ENCODE results near the gene YPEL2. TPM values are rescaled to one million over a fixed set of nuclear protein-coding genes. Genes with fewer than 3 reads are reported as not detected.
A peak's percentile ranks its signal among the peaks of the same experiment; 100 is the strongest.

YPEL2 gene
- total and polyA plus RNA-seq, 2 of the 13 experiments (the other 11 are each of a cell fraction or from before 2014, with no cell fraction given): 8.5 to 21.1 TPM

DNA sequence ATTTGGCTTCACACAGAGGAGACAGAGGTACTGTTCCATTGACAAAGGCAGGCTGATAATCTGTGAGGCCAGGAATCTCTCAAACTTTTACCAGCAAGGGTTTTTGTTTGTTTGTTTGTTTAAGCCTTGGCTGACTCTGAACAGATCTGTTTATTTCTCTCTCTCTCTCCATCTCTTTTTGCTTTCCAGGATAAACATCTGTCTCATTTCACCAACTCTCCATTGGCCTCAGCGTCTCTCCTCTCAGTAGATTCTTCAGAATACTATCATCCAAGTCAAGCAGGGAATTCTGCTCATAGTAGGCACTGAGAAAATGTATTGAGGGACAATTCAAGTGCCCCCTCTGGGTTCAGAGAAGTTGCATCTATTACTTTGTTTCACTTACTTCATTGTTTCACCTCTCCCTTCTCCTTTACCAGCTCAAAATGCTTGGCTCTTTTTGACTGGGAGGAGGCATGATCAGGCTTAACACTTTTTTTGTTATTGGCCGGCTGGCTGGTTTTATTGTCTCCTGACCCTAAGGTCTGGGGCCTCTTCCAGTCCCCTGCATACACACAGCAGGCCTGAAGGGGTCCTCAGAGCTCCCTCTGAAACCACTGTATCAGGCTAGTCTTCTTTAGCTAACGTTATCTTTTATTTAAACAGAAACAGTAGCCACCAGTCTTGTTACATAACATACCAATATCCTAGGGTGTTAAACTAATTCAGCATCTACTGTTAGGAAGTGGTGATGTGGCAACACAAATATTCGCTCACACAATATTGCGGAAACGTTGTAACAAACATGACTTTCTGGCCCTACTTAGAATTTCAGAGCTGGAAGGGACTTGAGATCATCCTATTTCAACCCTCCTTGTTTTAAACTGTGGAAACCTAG, 2.0 kb upstream of the YPEL2 start (continued):
- TF ChIP-seq, protein P1, sequence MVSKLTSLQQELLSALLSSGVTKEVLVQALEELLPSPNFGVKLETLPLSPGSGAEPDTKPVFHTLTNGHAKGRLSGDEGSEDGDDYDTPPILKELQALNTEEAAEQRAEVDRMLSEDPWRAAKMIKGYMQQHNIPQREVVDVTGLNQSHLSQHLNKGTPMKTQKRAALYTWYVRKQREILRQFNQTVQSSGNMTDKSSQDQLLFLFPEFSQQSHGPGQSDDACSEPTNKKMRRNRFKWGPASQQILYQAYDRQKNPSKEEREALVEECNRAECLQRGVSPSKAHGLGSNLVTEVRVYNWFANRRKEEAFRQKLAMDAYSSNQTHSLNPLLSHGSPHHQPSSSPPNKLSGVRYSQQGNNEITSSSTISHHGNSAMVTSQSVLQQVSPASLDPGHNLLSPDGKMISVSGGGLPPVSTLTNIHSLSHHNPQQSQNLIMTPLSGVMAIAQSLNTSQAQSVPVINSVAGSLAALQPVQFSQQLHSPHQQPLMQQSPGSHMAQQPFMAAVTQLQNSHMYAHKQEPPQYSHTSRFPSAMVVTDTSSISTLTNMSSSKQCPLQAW (CRISPR knock-in tag; IDR thresholded peaks at IDR 0.05): peak; percentile 58; the same call in 1 of the 2 replicates
- TF ChIP-seq SP4 (CRISPR knock-in tag; IDR thresholded peaks at IDR 0.05) (no peak), FOXP1 (IDR thresholded peaks at IDR 0.05) (no peak), FOXP1 (CRISPR knock-in tag; IDR thresholded peaks at IDR 0.05) (peak; percentile 61; the same call in 1 of the 2 replicates)
- TF ChIP-seq, protein P2, sequence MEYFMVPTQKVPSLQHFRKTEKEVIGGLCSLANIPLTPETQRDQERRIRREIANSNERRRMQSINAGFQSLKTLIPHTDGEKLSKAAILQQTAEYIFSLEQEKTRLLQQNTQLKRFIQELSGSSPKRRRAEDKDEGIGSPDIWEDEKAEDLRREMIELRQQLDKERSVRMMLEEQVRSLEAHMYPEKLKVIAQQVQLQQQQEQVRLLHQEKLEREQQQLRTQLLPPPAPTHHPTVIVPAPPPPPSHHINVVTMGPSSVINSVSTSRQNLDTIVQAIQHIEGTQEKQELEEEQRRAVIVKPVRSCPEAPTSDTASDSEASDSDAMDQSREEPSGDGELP (IDR thresholded peaks at IDR 0.05; ENCODE audit: borderline replicate concordance, low read depth): peak; percentile 18; the same call in 1 of the 2 replicates

DNA sequence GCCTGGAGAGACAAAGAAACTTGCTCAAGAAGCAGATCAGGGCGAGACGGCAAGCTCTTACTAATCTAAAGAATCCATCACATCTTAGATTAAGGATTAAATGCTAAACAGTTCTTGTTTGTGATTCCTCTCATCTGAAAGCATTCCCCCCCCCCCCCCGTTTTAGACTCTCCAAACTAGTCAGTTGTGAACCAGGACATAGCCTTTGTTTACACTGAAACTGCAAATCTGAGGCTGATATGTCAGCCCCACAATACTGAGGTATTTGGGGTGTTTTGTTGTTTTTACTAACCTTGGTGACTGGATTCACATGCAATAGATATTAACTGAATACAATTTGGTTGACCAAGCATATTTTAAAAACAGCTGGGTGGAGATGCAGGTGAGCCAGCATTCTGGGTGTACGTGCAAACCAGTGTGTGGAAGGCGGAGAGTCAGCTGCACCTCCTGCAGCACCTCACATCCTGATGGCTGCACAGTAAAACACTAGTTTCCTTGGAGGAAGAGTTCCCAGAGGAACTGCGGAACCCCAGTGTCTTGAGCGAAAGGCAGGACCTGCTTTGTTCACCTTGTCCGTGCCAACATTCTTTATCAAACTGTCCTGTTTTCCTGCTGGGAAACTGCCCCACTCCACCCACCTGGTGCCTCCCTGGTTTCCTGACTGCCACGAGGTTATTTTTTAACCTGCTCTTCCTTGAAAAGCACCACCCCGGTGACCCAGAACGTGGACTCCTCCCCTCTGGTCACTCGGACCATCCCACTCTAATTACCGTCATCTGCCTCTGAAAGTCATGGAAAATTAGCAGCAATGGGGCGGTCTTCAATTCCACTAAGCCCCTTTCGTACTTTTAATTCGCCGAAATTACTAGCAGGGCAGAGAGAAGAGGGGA, 1.2 kb upstream of the YPEL2 start:
- H3K27me3 ChIP-seq (ENCODE audit: control insufficient read depth in 1 of 2, insufficient read depth in 2 of 2, low read length in 2 of 2): no peaks in the 10 kb centered on the region; a peak in 1 of 5 replicates
- H3K9me3 ChIP-seq (ENCODE audit: low read length): no peaks in the 10 kb centered on the region
- H2AFZ ChIP-seq (ENCODE audit: low read length): peak overlapping the region; percentile 73
- H3K4me2 ChIP-seq (ENCODE audit: low read depth, low read length): peak overlapping the region; percentile 100
- H3K36me3 ChIP-seq (replicated peaks in 1 of 2; ENCODE audit: control insufficient read depth in 1 of 2, insufficient read depth in 2 of 2, low read length in 2 of 2): no peaks in the 10 kb centered on the region
- FAIRE-seq (peak; percentile 91), ATAC-seq (peak; percentile 57), DNase-seq (ENCODE audit: low spot score) (peak; percentile 88)
- ChIA-PET CTCF (ENCODE audit: low intra/inter-chr PET ratio, low total read pairs) (interaction anchor here (0.8 to 5.4 kb wide), 3 partner anchors 19 to 111 kb away, joined by 3 to 63 read pairs (median 7); no protein-coding TSS in a partner anchor), POLR2A (interaction anchor here (0.9 to 2.4 kb wide), 7 partner anchors 21 to 111 kb away, joined by 3 to 17 read pairs (median 4); no protein-coding TSS in a partner anchor)
- peak overlapping the region; percentile 79 for H3K27ac ChIP-seq (ENCODE audit: extremely low read length, insufficient read depth, low read length)
- TSS peak; percentile 59 for BruUV-seq (replicated peaks)
- intact Hi-C loops (cut with micrococcal nuclease; ENCODE audit: unreplicated experiment) (loop anchor here (1.0 kb wide), 1 partner anchor 37 kb away; no protein-coding TSS in a partner anchor), in situ Hi-C loops (cut with HindIII; ENCODE audit: extremely low pct_ligation_motif_present, low pct_unique_long_range_greater_than_20kb) (loop anchor here (5.0 kb wide), 1 partner anchor 37 kb away; no protein-coding TSS in a partner anchor)
- WGBS (ENCODE audit: low lambda C conversion rate): under 1% methylated on average over 17 of the region's 17 CpGs
- H4K20me1 ChIP-seq (ENCODE audit: insufficient read depth, low read length): peaks cover 14% of the 10 kb centered on the region
- H3K4me3 ChIP-seq (replicated peaks in 1 of 3; ENCODE audit: insufficient read depth in 1 of 3, low read depth in 2 of 3, low read length in 3 of 3): peak overlapping the region; percentile 59 to 91 (median 91)
- peak overlapping the region; percentile 50 for H3K9ac ChIP-seq (ENCODE audit: insufficient read depth, low read depth, low read length)
- peaks cover 70% of the 10 kb centered on the region for H3K4me1 ChIP-seq (ENCODE audit: insufficient read depth, low read length)
- peaks cover 33% of the 10 kb centered on the region for H3K79me2 ChIP-seq (ENCODE audit: insufficient read depth, low read length)
- TF ChIP-seq ATM (IDR thresholded peaks at IDR 0.05; ENCODE audit: borderline replicate concordance) (no peak), PAWR (CRISPR knock-in tag; IDR thresholded peaks at IDR 0.05; ENCODE audit: borderline replicate concordance) (no peak), KIAA2018 (CRISPR knock-in tag; IDR thresholded peaks at IDR 0.05; ENCODE audit: borderline replicate concordance) (no peak)
